ENCODE measurements around the gene TNFRSF1A. TPM values are rescaled to one million over a fixed set of nuclear protein-coding genes. Genes with fewer than 3 reads are reported as not detected.
"Not testable (repeated sequence)": the region's sequence is repeated elsewhere in the genome, so short reads cannot be mapped to it uniquely, and the experiment has no call there.

The TNFRSF1A gene
- total RNA-seq, 1 donor from 2014 or later = 79.1 TPM

DNA sequence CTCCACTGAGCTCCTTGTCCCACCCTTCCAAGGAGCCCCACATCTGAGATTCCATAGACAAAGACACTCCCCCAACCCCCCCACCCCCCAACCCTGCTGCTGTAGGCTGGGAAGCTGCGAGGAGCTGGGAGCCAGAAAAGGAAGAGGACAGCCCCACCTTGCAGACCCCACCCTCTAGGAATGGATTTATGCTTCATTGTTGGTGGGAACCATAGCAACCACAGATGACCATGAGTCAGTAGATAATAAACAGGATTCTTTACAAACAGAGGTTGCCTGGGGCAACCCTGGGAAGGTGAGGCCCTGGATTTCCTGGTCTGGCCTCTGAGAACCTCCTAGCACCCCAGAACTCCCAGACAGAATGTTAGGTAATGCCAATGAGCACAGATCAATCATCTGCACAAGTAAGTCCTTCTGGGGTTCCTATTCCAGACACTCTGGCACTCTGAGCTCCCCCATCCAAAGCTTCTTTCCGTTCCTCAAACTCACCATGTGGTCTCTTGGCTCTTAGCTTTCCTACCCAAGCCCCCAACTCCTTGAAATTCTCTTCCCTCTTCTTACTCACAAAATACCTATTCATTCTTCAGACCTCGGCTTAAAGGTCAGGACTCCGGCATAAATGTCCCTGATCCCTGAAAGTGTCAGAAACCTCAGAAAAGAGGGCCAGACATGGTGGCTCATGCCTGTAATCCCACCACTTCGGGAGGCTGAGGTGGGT, 46.6 kb downstream of the TNFRSF1A start:
- TF ChIP-seq, protein P1, sequence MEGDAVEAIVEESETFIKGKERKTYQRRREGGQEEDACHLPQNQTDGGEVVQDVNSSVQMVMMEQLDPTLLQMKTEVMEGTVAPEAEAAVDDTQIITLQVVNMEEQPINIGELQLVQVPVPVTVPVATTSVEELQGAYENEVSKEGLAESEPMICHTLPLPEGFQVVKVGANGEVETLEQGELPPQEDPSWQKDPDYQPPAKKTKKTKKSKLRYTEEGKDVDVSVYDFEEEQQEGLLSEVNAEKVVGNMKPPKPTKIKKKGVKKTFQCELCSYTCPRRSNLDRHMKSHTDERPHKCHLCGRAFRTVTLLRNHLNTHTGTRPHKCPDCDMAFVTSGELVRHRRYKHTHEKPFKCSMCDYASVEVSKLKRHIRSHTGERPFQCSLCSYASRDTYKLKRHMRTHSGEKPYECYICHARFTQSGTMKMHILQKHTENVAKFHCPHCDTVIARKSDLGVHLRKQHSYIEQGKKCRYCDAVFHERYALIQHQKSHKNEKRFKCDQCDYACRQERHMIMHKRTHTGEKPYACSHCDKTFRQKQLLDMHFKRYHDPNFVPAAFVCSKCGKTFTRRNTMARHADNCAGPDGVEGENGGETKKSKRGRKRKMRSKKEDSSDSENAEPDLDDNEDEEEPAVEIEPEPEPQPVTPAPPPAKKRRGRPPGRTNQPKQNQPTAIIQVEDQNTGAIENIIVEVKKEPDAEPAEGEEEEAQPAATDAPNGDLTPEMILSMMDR (conservative IDR thresholded peaks at IDR 0.05) = no peak
- Mint-ChIP-seq H3K4me1 (ENCODE audit: unreplicated experiment) (peaks cover 9% of the 10 kb centered on the region), H3K27ac (peak overlapping the region; percentile 91), H3K4me3 (peak overlapping the region; percentile 65), H3K27me3 (no peaks in the 10 kb centered on the region), H3K9me3 (peaks cover 4% of the 10 kb centered on the region), H3K36me3 (peaks cover 4% of the 10 kb centered on the region)
- no peak for DNase-seq (ENCODE audit: extremely low spot score, unreplicated experiment)

DNA sequence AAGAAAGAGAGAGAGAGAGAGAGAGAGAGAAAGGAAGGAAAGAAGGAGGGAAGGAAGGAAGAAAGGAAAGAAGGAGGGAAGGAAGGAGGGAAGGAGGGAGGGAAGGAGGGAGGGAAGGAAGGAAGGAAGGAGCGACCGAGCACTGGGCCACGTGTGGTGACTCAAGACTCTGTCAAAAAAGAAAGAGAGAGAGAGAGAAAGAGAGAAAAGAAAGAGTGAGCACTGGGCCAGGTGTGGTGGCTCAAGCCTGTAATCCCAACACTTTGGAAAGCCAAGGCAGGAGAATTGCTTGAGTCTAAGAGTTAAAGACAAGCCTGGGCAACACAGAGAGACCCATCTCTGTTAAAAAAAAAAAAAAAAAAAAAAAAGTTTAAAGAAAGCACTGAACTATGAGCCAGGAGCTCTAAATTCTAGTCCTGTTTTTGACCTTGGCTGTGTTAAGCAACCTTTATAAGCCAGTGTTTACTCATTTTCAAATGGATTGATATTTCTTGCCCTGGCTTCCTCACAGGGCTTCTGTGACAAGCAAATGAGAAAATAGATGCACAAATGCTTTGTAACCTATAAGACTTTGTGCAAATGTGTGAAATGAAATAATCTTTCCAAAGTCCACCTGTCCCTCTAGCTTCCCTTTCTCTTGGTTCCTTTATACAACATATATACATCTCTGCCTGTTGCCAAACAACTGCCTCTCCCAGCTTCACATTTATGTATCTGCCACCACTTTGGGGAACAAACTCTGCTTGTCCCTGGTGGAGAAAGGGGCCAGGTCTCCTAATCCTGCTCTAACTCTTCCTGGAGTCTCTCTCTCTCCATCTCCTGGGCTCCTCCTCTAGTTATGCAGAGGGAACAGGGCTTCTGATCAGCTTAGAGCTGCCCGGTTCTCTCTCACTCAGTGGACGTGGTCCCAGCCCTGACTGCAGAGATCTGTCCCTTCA, 47.5 kb downstream of the TNFRSF1A start:
- no peak for DNase-seq (ENCODE audit: extremely low spot score, unreplicated experiment)
- Mint-ChIP-seq H3K27ac (peak overlapping the region; percentile 91), H3K9me3 (peaks cover 4% of the 10 kb centered on the region), H3K36me3 (peaks cover 8% of the 10 kb centered on the region), H3K27me3 (no peaks in the 10 kb centered on the region), H3K4me1 (ENCODE audit: unreplicated experiment) (peaks cover 9% of the 10 kb centered on the region), H3K4me3 (peak overlapping the region; percentile 21)
- TF ChIP-seq, protein P1 (conservative IDR thresholded peaks at IDR 0.05) = no peak

GRCh38 chr12:6292606-6293005, 49.3 kb downstream of the TNFRSF1A start:
- peaks cover 9% of the 10 kb centered on the region for H3K4me1 Mint-ChIP-seq (ENCODE audit: unreplicated experiment)
- peak overlapping the region; percentile 64 for H3K27ac Mint-ChIP-seq
- H3K27me3 Mint-ChIP-seq = no peaks in the 10 kb centered on the region
- H3K36me3 Mint-ChIP-seq = peaks cover 8% of the 10 kb centered on the region
- H3K9me3 Mint-ChIP-seq = peaks cover 7% of the 10 kb centered on the region
- no peak overlapping the region for H3K4me3 Mint-ChIP-seq
- TF ChIP-seq, protein P1 (conservative IDR thresholded peaks at IDR 0.05) = no peak
- DNase-seq (ENCODE audit: extremely low spot score, unreplicated experiment) = no peak

- not testable (repeated sequence) for H3K27me3 Mint-ChIP-seq; DNase-seq (ENCODE audit: extremely low spot score, unreplicated experiment); H3K27ac Mint-ChIP-seq; H3K36me3 Mint-ChIP-seq; H3K4me3 Mint-ChIP-seq; H3K9me3 Mint-ChIP-seq; H3K4me1 Mint-ChIP-seq (ENCODE audit: unreplicated experiment)
These were observed 52.0 kb downstream of the TNFRSF1A start for GRCh38 chr12:6289906-6290305.

DNA sequence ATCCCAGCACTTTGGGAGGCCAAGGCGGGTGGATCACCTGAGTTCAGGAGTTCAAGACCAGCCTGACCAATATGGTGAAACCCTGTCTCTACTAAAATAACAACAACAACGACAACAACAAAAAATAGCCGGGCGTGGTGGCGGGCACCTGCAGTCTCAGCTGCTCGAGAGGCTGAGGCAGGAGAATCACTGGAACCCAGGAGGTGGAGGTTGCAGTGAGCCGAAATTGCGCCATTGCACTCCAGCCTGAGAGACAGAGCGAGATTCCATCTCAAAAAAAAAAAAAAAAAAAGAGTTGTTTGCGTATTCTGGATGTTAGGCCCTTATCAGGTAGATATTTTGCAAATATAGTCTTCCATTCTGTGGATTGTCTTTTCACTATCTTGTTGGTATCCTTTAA, 52.8 kb downstream of the TNFRSF1A start:
- not testable (repeated sequence) for H3K4me1 Mint-ChIP-seq (ENCODE audit: unreplicated experiment); H3K9me3 Mint-ChIP-seq; H3K36me3 Mint-ChIP-seq; H3K27ac Mint-ChIP-seq; H3K4me3 Mint-ChIP-seq; H3K27me3 Mint-ChIP-seq; DNase-seq (ENCODE audit: extremely low spot score, unreplicated experiment)

DNA sequence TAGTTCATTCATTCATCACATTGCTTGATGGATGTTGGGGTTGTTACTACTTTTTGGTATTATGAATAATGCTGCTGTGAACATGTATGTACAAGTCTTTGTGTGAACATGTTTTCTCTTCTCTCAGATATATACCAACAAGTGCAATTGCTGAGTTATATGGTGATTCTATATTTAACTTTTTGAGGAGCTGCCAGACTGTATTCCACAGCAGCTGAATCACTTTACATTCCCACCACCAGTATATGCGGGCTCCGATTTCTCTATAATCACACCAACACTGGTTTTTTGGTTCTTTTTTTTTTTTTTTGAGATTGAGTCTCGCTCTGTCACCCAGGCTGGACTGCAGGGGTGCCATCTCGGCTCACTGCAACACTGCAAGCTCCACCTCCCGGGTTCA, 53.6 kb downstream of the TNFRSF1A start:
- Mint-ChIP-seq H3K9me3 (peaks cover 4% of the 10 kb centered on the region), H3K4me3 (no peak overlapping the region), H3K27me3 (peaks cover 4% of the 10 kb centered on the region), H3K4me1 (ENCODE audit: unreplicated experiment) (no peaks in the 10 kb centered on the region), H3K27ac (peak overlapping the region; percentile 38), H3K36me3 (peaks cover 8% of the 10 kb centered on the region)
- DNase-seq (ENCODE audit: extremely low spot score, unreplicated experiment) = no peak
- TF ChIP-seq, protein P1 (conservative IDR thresholded peaks at IDR 0.05) = no peak
